SKM-1 (cell line): ENCODE results near the gene BCAS3.
"Not testable (repeated sequence)": the region's sequence is repeated elsewhere in the genome, so short reads cannot be mapped to it uniquely, and the experiment has no call there.

Source experiments
- DNase-seq: peaks from one replicate; lab custom pipeline; 2025; ENCODE audit not compliant: unreplicated experiment; lab: John Stamatoyannopoulos, UW

Gene BCAS3

GRCh38 chr17:61146833-61147232 is 469.2 kb downstream of the BCAS3 start:
- not testable (repeated sequence) for DNase-seq

GRCh38 chr17:61149106-61149825 is 471.6 kb downstream of the BCAS3 start:
- DNase-seq, result no peak

- no peak for DNase-seq
These were observed 472.3 kb downstream of the BCAS3 start for GRCh38 chr17:61149862-61150362.

- no peak for DNase-seq
These were observed 473.1 kb downstream of the BCAS3 start for GRCh38 chr17:61150686-61151299.

GRCh38 chr17:61152898-61153297 is 475.2 kb downstream of the BCAS3 start:
- no peak for DNase-seq

- DNase-seq, result no peak
These were observed 478.1 kb downstream of the BCAS3 start for GRCh38 chr17:61155590-61156237.

- DNase-seq, result no peak
These were observed 479.7 kb downstream of the BCAS3 start for GRCh38 chr17:61157246-61157886.

GRCh38 chr17:61158376-61158775 is 480.7 kb downstream of the BCAS3 start:
- DNase-seq, result no peak

- no peak for DNase-seq
These were observed 481.7 kb downstream of the BCAS3 start for GRCh38 chr17:61159221-61159814.

GRCh38 chr17:61160204-61160603 is 482.6 kb downstream of the BCAS3 start:
- no peak for DNase-seq

GRCh38 chr17:61160789-61161445 is 483.3 kb downstream of the BCAS3 start:
- no peak for DNase-seq

- DNase-seq, result no peak
These were observed 484.0 kb downstream of the BCAS3 start for GRCh38 chr17:61161615-61162134.

GRCh38 chr17:61164517-61164916 is 486.9 kb downstream of the BCAS3 start:
- DNase-seq, result no peak

- no peak for DNase-seq
These were observed 489.4 kb downstream of the BCAS3 start for GRCh38 chr17:61167075-61167474.

- no peak for DNase-seq
These were observed 490.9 kb downstream of the BCAS3 start for GRCh38 chr17:61168506-61168905.

GRCh38 chr17:61174310-61174709 is 496.7 kb downstream of the BCAS3 start:
- no peak for DNase-seq

- no peak for DNase-seq
These were observed 497.9 kb downstream of the BCAS3 start for GRCh38 chr17:61175298-61176142.

- no peak for DNase-seq
These were observed 499.7 kb downstream of the BCAS3 start for GRCh38 chr17:61177351-61177750.

GRCh38 chr17:61178284-61178683 is 500.6 kb downstream of the BCAS3 start:
- DNase-seq, result no peak
